HL-60 (cell line): ENCODE measurements around the gene NUBPL.

Source experiments
- DNase-seq, 2 experiments: peaks; one replicate each; pipeline ENCODE4 v3.0.0-alpha.2; 2010 to 2020; ENCODE audit warnings: low read depth in 1 of 2, low spot score in 1 of 2
- H3K27ac ChIP-seq: fragments of 250-450 bp; sonication (Bioruptor Pico); replicated peaks from 2 replicates; pipeline ENCODE4 v1.5.1; 2020; ENCODE audit warnings: mild to moderate bottlenecking, moderate library complexity
- H3K27me3 ChIP-seq: fragments of 250-450 bp; sonication (Bioruptor Pico); 2 replicates; pipeline ENCODE4 v1.5.1; 2021; ENCODE audit warnings: mild to moderate bottlenecking, moderate library complexity; ENCODE audit not compliant: insufficient read depth, poor library complexity, severe bottlenecking
- H3K4me3 ChIP-seq: replicated peaks from 2 replicates; pipeline ENCODE4 v1.5.1; 2011; ENCODE audit warnings: mild to moderate bottlenecking, control low read depth, low read length; ENCODE audit not compliant: insufficient read depth
- CTCF ChIP-seq: IDR thresholded peaks from one replicate; pipeline ENCODE4 v1.5.1; 2011; ENCODE audit warnings: low read length, control low read depth, inconsistent platforms; ENCODE audit not compliant: insufficient read depth
- GABPA ChIP-seq: IDR thresholded peaks from 2 replicates; pipeline ENCODE4 v1.6.1; 2012; ENCODE audit warnings: low read depth
- POLR2AphosphoS5 ChIP-seq: IDR thresholded peaks from 2 replicates; pipeline ENCODE4 v1.6.1; 2012; ENCODE audit warnings: low read depth
- REST ChIP-seq: IDR thresholded peaks from 2 replicates; pipeline ENCODE4 v1.6.1; 2012; ENCODE audit warnings: low read depth; ENCODE audit not compliant: insufficient replicate concordance
- SPI1 ChIP-seq: IDR thresholded peaks from 2 replicates; pipeline ENCODE4 v1.6.1; 2012; ENCODE audit warnings: low read depth, mild to moderate bottlenecking, borderline replicate concordance

The NUBPL gene

DNA sequence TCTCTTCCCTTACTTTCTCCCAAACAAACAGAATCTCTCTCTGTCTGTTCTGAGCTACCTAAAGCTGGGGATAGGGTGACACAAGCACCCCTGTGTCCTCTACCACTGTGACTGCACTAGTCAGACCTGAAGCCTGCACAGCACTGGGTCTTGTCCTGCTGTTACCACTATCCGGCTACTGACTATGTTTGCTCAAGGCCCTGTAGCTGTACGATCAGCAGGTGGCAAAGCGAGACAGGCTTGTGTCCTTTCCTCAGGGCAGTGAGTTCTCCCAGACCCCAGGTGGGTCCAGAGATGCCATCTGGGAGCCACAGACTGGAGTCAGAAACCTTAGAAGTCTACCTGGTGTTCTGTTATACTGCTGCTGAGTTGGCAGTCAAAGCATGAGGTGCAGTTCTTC lies 116.4 kb downstream of the NUBPL start:
- Histone ChIP-seq H3K27me3 (no peaks in the 10 kb centered on the region), H3K27ac (no peak overlapping the region), H3K4me3 (no peak overlapping the region)
- TF ChIP-seq POLR2AphosphoS5 (no peak), GABPA (no peak), SPI1 (no peak), CTCF (no peak), REST (no peak)
- no peak for DNase-seq

GRCh38 chr14:31678421-31679249 lies 117.4 kb downstream of the NUBPL start:
- TF ChIP-seq POLR2AphosphoS5 (no peak), CTCF (no peak), GABPA (no peak), SPI1 (no peak), REST (no peak)
- Histone ChIP-seq H3K27me3 (no peaks in the 10 kb centered on the region), H3K27ac (no peak overlapping the region), H3K4me3 (no peak overlapping the region)
- no peak for DNase-seq

- Histone ChIP-seq H3K27me3 (no peaks in the 10 kb centered on the region), H3K4me3 (no peak overlapping the region), H3K27ac (0 out of 2 replicates have a peak overlapping the region, but pooled peaks have one; percentile 15)
- TF ChIP-seq POLR2AphosphoS5: no peak
- TF ChIP-seq SPI1: peak; percentile 91
- DNase-seq: peak; percentile 7 to 58
Measured at GRCh38 chr14:31682768-31683167, 121.6 kb downstream of the NUBPL start.

- DNase-seq: no peak
- TF ChIP-seq GABPA (no peak), SPI1 (no peak), REST (no peak), POLR2AphosphoS5 (no peak), CTCF (no peak)
- Histone ChIP-seq H3K4me3 (no peak overlapping the region), H3K27me3 (no peaks in the 10 kb centered on the region), H3K27ac (no peak overlapping the region)
Measured at GRCh38 chr14:31687726-31688125, 126.5 kb downstream of the NUBPL start.
